A549 (cell line): ENCODE results near the gene CACNA1H. TPM values are rescaled to one million over a fixed set of nuclear protein-coding genes. Genes with fewer than 3 reads are reported as not detected.

Source experiments
- ATAC-seq, 2 experiments: fragments of 200-7000 bp in 1 of 2; fragments of >200 bp in 1 of 2; cut with Nextera tagmentation in 1 of 2; cut with Tn5 transposase in 1 of 2; 3 replicates each; pipeline versions ENCODE4 v1.8.0 to v1.9.1; 2018 to 2020; ENCODE audit warnings: mild to moderate bottlenecking in 1 of 2, moderate library complexity in 1 of 2
- CTCF ChIA-PET: fragments of 300-600 bp; sonication (Branson Sonifier 250); formaldehyde crosslinking; extraction: SDS; loops from one replicate; lab custom pipeline; 2021; ENCODE audit warnings: antibody characterized with exemption, inconsistent platforms; lab: Yijun Ruan, JAX
- POLR2A ChIA-PET: fragments of 350-600 bp; formaldehyde crosslinking; extraction: SDS; loops from one replicate; lab custom pipeline; 2021; ENCODE audit warnings: antibody characterized with exemption, inconsistent platforms; lab: Yijun Ruan, JAX
- DNase-seq, 2 experiments: peaks; one replicate each; pipeline versions ENCODE4 v3.0.0 to v3.0.0-alpha.2; 2011 to 2016; ENCODE audit warnings: low read depth in 1 of 2, low spot score in 1 of 2
- FAIRE-seq: peaks from 2 replicates; lab custom pipeline; 2011; peaks lifted over from hg19 to GRCh38; lab: Jason Lieb, UNC
- H3K27ac ChIP-seq, 2 experiments: fragments of >200 bp; sonication (Bioruptor Twin); formaldehyde crosslinking; 3 replicates each; pipeline ENCODE4 v1.5.1; 2016 to 2017
- H3K4me1 ChIP-seq: fragments of >200 bp; sonication (Bioruptor Twin); formaldehyde crosslinking; 3 replicates; pipeline ENCODE4 v1.6.1; 2016
- H3K4me2 ChIP-seq: fragments of >200 bp; sonication (Bioruptor Twin); formaldehyde crosslinking; 3 replicates; pipeline ENCODE4 v1.6.1; 2016
- H3K4me3 ChIP-seq: fragments of >200 bp; sonication (Bioruptor Twin); formaldehyde crosslinking; 3 replicates; pipeline ENCODE4 v1.5.1; 2016
- H3K9me3 ChIP-seq: fragments of >200 bp; sonication (Bioruptor Twin); formaldehyde crosslinking; 3 replicates; pipeline ENCODE4 v1.6.1; 2016
- BCL3 ChIP-seq: fragments of >200 bp; sonication (Bioruptor Twin); formaldehyde crosslinking; IDR thresholded peaks from 3 replicates; pipeline ENCODE4 v1.6.1; 2016
- BHLHE40 ChIP-seq: IDR thresholded peaks from 2 replicates; pipeline ENCODE4 v1.6.1; 2012; ENCODE audit warnings: low read depth, low read length, inconsistent platforms
- CHD4 ChIP-seq: fragments of 200-600 bp; sonication (generic); IDR thresholded peaks from 2 replicates; pipeline ENCODE4 v1.6.1; 2016; ENCODE audit warnings: antibody characterized with exemption, mild to moderate bottlenecking, borderline replicate concordance
- E2F6 ChIP-seq: IDR thresholded peaks from 2 replicates; pipeline ENCODE4 v1.6.1; 2012; ENCODE audit warnings: low read depth, borderline replicate concordance
- FOSB ChIP-seq: fragments of 250-450 bp; sonication (Bioruptor Pico); IDR thresholded peaks from 2 replicates; pipeline ENCODE4 v1.5.0; 2020; ENCODE audit warnings: mild to moderate bottlenecking, moderate library complexity
- FOSL2 ChIP-seq, 2 experiments: fragments of 450-650 bp in 1 of 2; fragments of >200 bp in 1 of 2; sonication (Bioruptor Twin) in 1 of 2; formaldehyde crosslinking; IDR thresholded peaks; 2 replicates each; pipeline versions ENCODE4 v1.5.0 to v1.6.1; 2016 to 2020; ENCODE audit warnings: mild to moderate bottlenecking in 1 of 2, moderate library complexity in 1 of 2
- FOXS1 ChIP-seq: fragments of 250-450 bp; sonication (Bioruptor Pico); IDR thresholded peaks from 2 replicates; pipeline ENCODE4 v1.5.0; 2020; ENCODE audit warnings: mild to moderate bottlenecking, moderate library complexity
- HDAC2 ChIP-seq: fragments of 200-600 bp; sonication (generic); IDR thresholded peaks from 2 replicates; pipeline ENCODE4 v1.6.1; 2016
- HES2 ChIP-seq: fragments of >200 bp; sonication (Bioruptor Twin); formaldehyde crosslinking; IDR thresholded peaks from 2 replicates; pipeline ENCODE4 v1.6.1; 2016
- HMGXB4 ChIP-seq: fragments of 250-450 bp; sonication (Bioruptor Pico); IDR thresholded peaks from 2 replicates; pipeline ENCODE4 v1.5.0; 2021; ENCODE audit warnings: mild to moderate bottlenecking, moderate library complexity, borderline replicate concordance
- HOXB13 ChIP-seq: fragments of 250-450 bp; sonication (Bioruptor Pico); IDR thresholded peaks from 2 replicates; pipeline ENCODE4 v1.5.0; 2020; ENCODE audit warnings: low read depth, mild to moderate bottlenecking, moderate library complexity
- JUNB ChIP-seq: fragments of >200 bp; sonication (Bioruptor Twin); formaldehyde crosslinking; IDR thresholded peaks from 2 replicates; pipeline ENCODE4 v1.6.1; 2016
- KDM1A ChIP-seq: fragments of 200-600 bp; sonication (generic); IDR thresholded peaks from 2 replicates; pipeline ENCODE4 v1.6.1; 2016; ENCODE audit warnings: low read depth, mild to moderate bottlenecking
- MAFK ChIP-seq: fragments of 450-650 bp; IDR thresholded peaks from 2 replicates; pipeline ENCODE4 v1.6.1; 2014; ENCODE audit not compliant: partially characterized antibody
- MAZ ChIP-seq: fragments of 150-350 bp; IDR thresholded peaks from 2 replicates; pipeline ENCODE4 v1.6.1; 2014; ENCODE audit warnings: antibody characterized with exemption, low read depth, low read length, borderline replicate concordance
- NPAS2 ChIP-seq: fragments of 250-450 bp; sonication (Bioruptor Pico); IDR thresholded peaks from 2 replicates; pipeline ENCODE4 v1.8.0; 2022; ENCODE audit warnings: mild to moderate bottlenecking, moderate library complexity, borderline replicate concordance
- NR3C1 ChIP-seq: fragments of >200 bp; sonication (Bioruptor Twin); formaldehyde crosslinking; IDR thresholded peaks from 3 replicates; pipeline ENCODE4 v1.6.1; 2017
- PBX3 ChIP-seq: IDR thresholded peaks from 2 replicates; pipeline ENCODE4 v1.6.1; 2012
- PHF8 ChIP-seq: fragments of 200-600 bp; sonication (generic); IDR thresholded peaks from 2 replicates; pipeline ENCODE4 v1.6.1; 2016; ENCODE audit warnings: low read depth, mild to moderate bottlenecking, antibody characterized with exemption, moderate library complexity, borderline replicate concordance
- POLR2A ChIP-seq: IDR thresholded peaks from 2 replicates; pipeline ENCODE4 v1.6.1; 2012; ENCODE audit warnings: mild to moderate bottlenecking, low read length
- RARB ChIP-seq: fragments of 250-450 bp; sonication (Bioruptor Pico); IDR thresholded peaks from 2 replicates; pipeline ENCODE4 v1.8.0; 2021; ENCODE audit warnings: mild to moderate bottlenecking, moderate library complexity
- REST ChIP-seq: fragments of 200-600 bp; sonication (generic); IDR thresholded peaks from 2 replicates; pipeline ENCODE4 v1.6.1; 2016; ENCODE audit warnings: antibody characterized with exemption, mild to moderate bottlenecking, moderate library complexity
- SMC3 ChIP-seq: fragments of >200 bp; sonication (Bioruptor Twin); formaldehyde crosslinking; IDR thresholded peaks from 3 replicates; pipeline ENCODE4 v1.6.1; 2018; ENCODE audit warnings: inconsistent platforms
- ZC3H11A ChIP-seq: fragments of 450-650 bp; IDR thresholded peaks from 2 replicates; pipeline ENCODE4 v1.6.1; 2014; ENCODE audit warnings: antibody characterized with exemption, mild to moderate bottlenecking
- ZFP36 ChIP-seq: fragments of 450-650 bp; IDR thresholded peaks from 2 replicates; pipeline ENCODE4 v1.6.1; 2014; ENCODE audit warnings: borderline replicate concordance; ENCODE audit not compliant: partially characterized antibody
- ZSCAN20 ChIP-seq: fragments of 250-450 bp; sonication (Bioruptor Pico); IDR thresholded peaks from 2 replicates; pipeline ENCODE4 v1.8.0; 2022; ENCODE audit warnings: mild to moderate bottlenecking, moderate library complexity
- WGBS: methylation state at CpG from one replicate; pipeline ENCODE4 v1.1.6; 2017; ENCODE audit errors: missing lambda C conversion rate; 5-methylcytosine and 5-hydroxymethylcytosine counted together
- polyA plus RNA-seq, 4 experiments: library from polyadenylated mRNA; depleted of rRNA in 3 of 4; stranded (reverse); fragments of >200 nt; fragmentation: RNase III in 1 of 4; extraction: RNeasy Plus Mini Kit Qiagen cat#74134 plus additional on column Dnase treatment in 1 of 4; gene quantifications; 2 replicates in 3 of 4; 3 replicates in 1 of 4; pipeline ENCODE4 v1.2.3, GENCODE V29; 2011 to 2017

CACNA1H gene
- polyA plus RNA-seq, 2 of the 4 experiments (the other 2 are of a cell fraction) = 7.2 to 15.8 TPM

- TF ChIP-seq ZFP36 (no peak), BCL3 (no peak), FOXS1 (CRISPR knock-in tag) (no peak), MAFK (no peak), JUNB (no peak), NR3C1 (no peak), HMGXB4 (CRISPR knock-in tag) (no peak), RARB (no peak), NPAS2 (CRISPR knock-in tag) (no peak), BHLHE40 (no peak), CHD4 (no peak), REST (no peak), POLR2A (no peak), MAZ (no peak)
- TF ChIP-seq, all 56 proteins: peak for 0
- DNase-seq (no peak), FAIRE-seq (no peak), ATAC-seq (no peak)
- Histone ChIP-seq H3K27ac (no peak overlapping the region), H3K4me2 (no peak overlapping the region), H3K4me1 (no peaks in the 10 kb centered on the region), H3K9me3 (no peaks in the 10 kb centered on the region), H3K4me3 (no peak overlapping the region)
- ChIA-PET POLR2A (no interaction called here), CTCF (interaction anchor here (0.6 to 2.0 kb wide), 5 partner anchors 47 to 452 kb away, joined by 3 to 6 read pairs (median 4); no protein-coding TSS in a partner anchor)
- 93% methylated on average over 25 of the region's 25 CpGs for WGBS
These were observed 48.5 kb downstream of the CACNA1H start for GRCh38 chr16:1201444-1201843.

- no peak overlapping the region for H3K4me3 ChIP-seq
- no peaks in the 10 kb centered on the region for H3K9me3 ChIP-seq
- ChIA-PET POLR2A (no interaction called here), CTCF (interaction anchor here (0.9 to 4.6 kb wide), 6 partner anchors 21 to 147 kb away, joined by 3 to 26 read pairs (median 4); no protein-coding TSS in a partner anchor)
- FAIRE-seq (no peak), ATAC-seq (no peak), DNase-seq (no peak)
- WGBS = 93% methylated on average over 13 of the region's 18 CpGs
- H3K4me1 ChIP-seq = no peaks in the 10 kb centered on the region
- H3K27ac ChIP-seq = no peak overlapping the region
- H3K4me2 ChIP-seq = no peak overlapping the region
- TF ChIP-seq HDAC2 (no peak), HOXB13 (no peak), E2F6 (no peak), FOSL2 (IDR thresholded peaks at IDR 0.05) (no peak), FOSL2 (CRISPR knock-in tag; IDR thresholded peaks at IDR 0.05) (no peak), NR3C1 (no peak), BHLHE40 (no peak), PBX3 (no peak), RARB (no peak), CHD4 (no peak), KDM1A (no peak), MAZ (no peak), BCL3 (no peak), SMC3 (no peak), HES2 (no peak), FOXS1 (CRISPR knock-in tag) (no peak), ZSCAN20 (no peak), PHF8 (no peak), FOSB (CRISPR knock-in tag) (no peak), MAFK (no peak), ZC3H11A (no peak)
- TF ChIP-seq, all 56 proteins: peak for 0
These were observed 49.4 kb downstream of the CACNA1H start for GRCh38 chr16:1202274-1202673.
